Posterior cingulate gyrus (tissue), 11 donors: ENCODE results near the gene BCR.

ENCODE experiments used
- DNase-seq, 10 donors: peaks; one replicate each; pipeline versions ENCODE4 v3.0.0 to v3.0.0-alpha.2; 2020 to 2021; ENCODE audit warnings: mixed read lengths in 3 of 10
- intact Hi-C: fragments of 100-400 bp; cut with DNase I; formaldehyde crosslinking; loops from one replicate; pipeline ENCODE4 v1.15.1; 2023

The BCR gene

GRCh38 chr22:23168391-23169042, 11.8 kb upstream of the BCR start:
- intact Hi-C loops: no loop called here
- DNase-seq: no peak

- no peak for DNase-seq
- intact Hi-C loops: no loop called here
Measured at GRCh38 chr22:23169043-23169406, 11.3 kb upstream of the BCR start.

- intact Hi-C loops: loop anchor here (5.0 to 10.0 kb wide), 2 partner anchors 211 to 359 kb away; no protein-coding TSS in a partner anchor
Measured at GRCh38 chr22:23175817-23176644, 4.3 kb upstream of the BCR start.

GRCh38 chr22:23176645-23177027, 3.7 kb upstream of the BCR start:
- intact Hi-C loops: loop anchor here (5.0 to 10.0 kb wide), 2 partner anchors 211 to 358 kb away; no protein-coding TSS in a partner anchor
- no peak for DNase-seq

More at GRCh38 chr22:23175817-23176644, 4.3 kb upstream of the BCR start:
- DNase-seq: no peak

- DNase-seq: no peak
- intact Hi-C loops: loop anchor here (5.0 to 10.0 kb wide), 2 partner anchors 210 to 358 kb away; no protein-coding TSS in a partner anchor
Measured at GRCh38 chr22:23177197-23177596, 3.1 kb upstream of the BCR start.

- peak; percentile 54 to 97 (median 80) for DNase-seq
- intact Hi-C loops: loop anchor here (1.0 to 10.0 kb wide), 3 partner anchors 103 to 356 kb away; no protein-coding TSS in a partner anchor
Measured at GRCh38 chr22:23178512-23179254, 1.6 kb upstream of the BCR start.

GRCh38 chr22:23179381-23180299, 669 bp upstream of the BCR start:
- intact Hi-C loops: loop anchor here (5.0 to 10.0 kb wide), 3 partner anchors 48 to 355 kb away; no protein-coding TSS in a partner anchor
- DNase-seq: peak in 1 of 10 donors; percentile 22

GRCh38 chr22:23180893-23181720, 798 bp downstream of the BCR start:
- no peak for DNase-seq
- intact Hi-C loops: loop anchor here (5.0 kb wide), 1 partner anchor 46 kb away; no protein-coding TSS in a partner anchor

GRCh38 chr22:23181721-23182308, 1.5 kb downstream of the BCR start:
- intact Hi-C loops: loop anchor here (5.0 kb wide), 1 partner anchor 45 kb away; no protein-coding TSS in a partner anchor
- no peak for DNase-seq

GRCh38 chr22:23182309-23183060, 2.2 kb downstream of the BCR start:
- DNase-seq: peak in 3 of 10 donors; percentile 42 to 91 (median 45)
- intact Hi-C loops: loop anchor here (5.0 kb wide), 1 partner anchor 45 kb away; no protein-coding TSS in a partner anchor

GRCh38 chr22:23183061-23183698, 2.9 kb downstream of the BCR start:
- intact Hi-C loops: loop anchor here (5.0 kb wide), 1 partner anchor 44 kb away; no protein-coding TSS in a partner anchor
- DNase-seq: peak; percentile 53 to 96 (median 77)

- intact Hi-C loops: loop anchor here (5.0 kb wide), 1 partner anchor 43 kb away; no protein-coding TSS in a partner anchor
- no peak for DNase-seq
Measured at GRCh38 chr22:23184100-23184763, 3.9 kb downstream of the BCR start.

- DNase-seq: no peak
- intact Hi-C loops: loop anchor here (5.0 kb wide), 1 partner anchor 43 kb away; no protein-coding TSS in a partner anchor
Measured at GRCh38 chr22:23184764-23185113, 4.4 kb downstream of the BCR start.

- intact Hi-C loops: no loop called here
- no peak for DNase-seq
Measured at GRCh38 chr22:23187211-23187610, 6.9 kb downstream of the BCR start.

- intact Hi-C loops: no loop called here
Measured at GRCh38 chr22:23187871-23188700, 7.8 kb downstream of the BCR start.

More at GRCh38 chr22:23187871-23188700, 7.8 kb downstream of the BCR start:
- DNase-seq: no peak
